K562 (cell line): Measurements from ENCODE around the gene SSH3. TPM values are rescaled to one million over a fixed set of nuclear protein-coding genes. Genes with fewer than 3 reads are reported as not detected.

ENCODE experiments used
- GATA2 ChIP-seq: sonication (generic); formaldehyde crosslinking; IDR thresholded peaks from 2 replicates; pipeline ENCODE4 v1.4.0; 2020; ENCODE audit warnings: mild to moderate bottlenecking, missing genetic modification reagents
- NFIC ChIP-seq: fragments of 450-650 bp; IDR thresholded peaks from 2 replicates; pipeline ENCODE4 v1.6.1; 2017; ENCODE audit warnings: mild to moderate bottlenecking, inconsistent platforms
- PRMT5 ChIP-seq: sonication (generic); formaldehyde crosslinking; IDR thresholded peaks from 2 replicates; pipeline ENCODE4 v1.5.0; 2020; ENCODE audit warnings: missing genetic modification reagents
- TEAD1 ChIP-seq, 2 experiments: fragments of 450-650 bp in 1 of 2; sonication (generic) in 1 of 2; formaldehyde crosslinking; IDR thresholded peaks; 2 replicates each; pipeline versions ENCODE4 v1.4.0 to v1.8.0; 2020 to 2022; ENCODE audit warnings: mild to moderate bottlenecking in 2 of 2, missing genetic modification reagents in 1 of 2
- TRIM28 ChIP-seq: fragments of 450-650 bp; IDR thresholded peaks from 2 replicates; pipeline ENCODE4 v1.6.1; 2017
- ZNF586 ChIP-seq: fragments of 450-650 bp; formaldehyde crosslinking; conservative IDR thresholded peaks from 2 replicates; pipeline ENCODE4 v1.4.0; 2020; ENCODE audit warnings: mild to moderate bottlenecking, moderate library complexity
- ZNF644 ChIP-seq: fragments of 200-800 bp; sonication (Bioruptor generic); IDR thresholded peaks from 2 replicates; pipeline ENCODE4 v1.6.1; 2016; ENCODE audit warnings: low read depth, missing genetic modification characterization, missing compliant biosample characterization
- polyA plus RNA-seq, 8 experiments: library from polyadenylated mRNA; depleted of rRNA in 4 of 8; stranded (reverse) in 5 of 8; unstranded in 3 of 8; fragments of >200 nt; fragmentation: Nextera tagmentation in 2 of 8; fragmentation: Illumina TruSeq in 1 of 8; extraction: Ambion mirVana in 2 of 8; extraction: Trizol in 1 of 8; gene quantifications; 2 replicates each; pipeline versions ENCODE4 v1.2.1 to v1.2.3, GENCODE V29; 2011 to 2014; ENCODE audit warnings: inconsistent platforms in 1 of 8, missing spikeins in 1 of 8
- total RNA-seq, 7 experiments: library from RNA; depleted of rRNA in 6 of 7; stranded (reverse); fragments of >200 nt in 6 of 7; fragmentation: Illumina TruSeq in 2 of 7; extraction: Trizol in 2 of 7; gene quantifications; 2 replicates each; pipeline versions ENCODE4 v1.2.1 to v1.2.3, GENCODE V29; 2011 to 2021; ENCODE audit warnings: low replicate concordance in 1 of 7
- TF ChIP-seq, protein P1 (sequence below): fragments of 450-650 bp; IDR thresholded peaks from 2 replicates; pipeline ENCODE4 v1.6.1; 2016; ENCODE audit warnings: mild to moderate bottlenecking, moderate library complexity
- TF ChIP-seq, protein P2 (sequence below): fragments of 250-450 bp; sonication (Bioruptor Pico); IDR thresholded peaks from 2 replicates; pipeline ENCODE4 v1.4.0; 2020; ENCODE audit warnings: mild to moderate bottlenecking, moderate library complexity

SSH3 gene
- total and polyA plus RNA-seq, 9 of the 15 experiments (the other 6 are each of a cell fraction or from before 2014, with no cell fraction given) = 0.07 to 1.0 (median 0.24) TPM; not detected in 3

GRCh38 chr11:67288198-67288451 is 15.2 kb upstream of the SSH3 start (continued):
- TF ChIP-seq, protein P1, sequence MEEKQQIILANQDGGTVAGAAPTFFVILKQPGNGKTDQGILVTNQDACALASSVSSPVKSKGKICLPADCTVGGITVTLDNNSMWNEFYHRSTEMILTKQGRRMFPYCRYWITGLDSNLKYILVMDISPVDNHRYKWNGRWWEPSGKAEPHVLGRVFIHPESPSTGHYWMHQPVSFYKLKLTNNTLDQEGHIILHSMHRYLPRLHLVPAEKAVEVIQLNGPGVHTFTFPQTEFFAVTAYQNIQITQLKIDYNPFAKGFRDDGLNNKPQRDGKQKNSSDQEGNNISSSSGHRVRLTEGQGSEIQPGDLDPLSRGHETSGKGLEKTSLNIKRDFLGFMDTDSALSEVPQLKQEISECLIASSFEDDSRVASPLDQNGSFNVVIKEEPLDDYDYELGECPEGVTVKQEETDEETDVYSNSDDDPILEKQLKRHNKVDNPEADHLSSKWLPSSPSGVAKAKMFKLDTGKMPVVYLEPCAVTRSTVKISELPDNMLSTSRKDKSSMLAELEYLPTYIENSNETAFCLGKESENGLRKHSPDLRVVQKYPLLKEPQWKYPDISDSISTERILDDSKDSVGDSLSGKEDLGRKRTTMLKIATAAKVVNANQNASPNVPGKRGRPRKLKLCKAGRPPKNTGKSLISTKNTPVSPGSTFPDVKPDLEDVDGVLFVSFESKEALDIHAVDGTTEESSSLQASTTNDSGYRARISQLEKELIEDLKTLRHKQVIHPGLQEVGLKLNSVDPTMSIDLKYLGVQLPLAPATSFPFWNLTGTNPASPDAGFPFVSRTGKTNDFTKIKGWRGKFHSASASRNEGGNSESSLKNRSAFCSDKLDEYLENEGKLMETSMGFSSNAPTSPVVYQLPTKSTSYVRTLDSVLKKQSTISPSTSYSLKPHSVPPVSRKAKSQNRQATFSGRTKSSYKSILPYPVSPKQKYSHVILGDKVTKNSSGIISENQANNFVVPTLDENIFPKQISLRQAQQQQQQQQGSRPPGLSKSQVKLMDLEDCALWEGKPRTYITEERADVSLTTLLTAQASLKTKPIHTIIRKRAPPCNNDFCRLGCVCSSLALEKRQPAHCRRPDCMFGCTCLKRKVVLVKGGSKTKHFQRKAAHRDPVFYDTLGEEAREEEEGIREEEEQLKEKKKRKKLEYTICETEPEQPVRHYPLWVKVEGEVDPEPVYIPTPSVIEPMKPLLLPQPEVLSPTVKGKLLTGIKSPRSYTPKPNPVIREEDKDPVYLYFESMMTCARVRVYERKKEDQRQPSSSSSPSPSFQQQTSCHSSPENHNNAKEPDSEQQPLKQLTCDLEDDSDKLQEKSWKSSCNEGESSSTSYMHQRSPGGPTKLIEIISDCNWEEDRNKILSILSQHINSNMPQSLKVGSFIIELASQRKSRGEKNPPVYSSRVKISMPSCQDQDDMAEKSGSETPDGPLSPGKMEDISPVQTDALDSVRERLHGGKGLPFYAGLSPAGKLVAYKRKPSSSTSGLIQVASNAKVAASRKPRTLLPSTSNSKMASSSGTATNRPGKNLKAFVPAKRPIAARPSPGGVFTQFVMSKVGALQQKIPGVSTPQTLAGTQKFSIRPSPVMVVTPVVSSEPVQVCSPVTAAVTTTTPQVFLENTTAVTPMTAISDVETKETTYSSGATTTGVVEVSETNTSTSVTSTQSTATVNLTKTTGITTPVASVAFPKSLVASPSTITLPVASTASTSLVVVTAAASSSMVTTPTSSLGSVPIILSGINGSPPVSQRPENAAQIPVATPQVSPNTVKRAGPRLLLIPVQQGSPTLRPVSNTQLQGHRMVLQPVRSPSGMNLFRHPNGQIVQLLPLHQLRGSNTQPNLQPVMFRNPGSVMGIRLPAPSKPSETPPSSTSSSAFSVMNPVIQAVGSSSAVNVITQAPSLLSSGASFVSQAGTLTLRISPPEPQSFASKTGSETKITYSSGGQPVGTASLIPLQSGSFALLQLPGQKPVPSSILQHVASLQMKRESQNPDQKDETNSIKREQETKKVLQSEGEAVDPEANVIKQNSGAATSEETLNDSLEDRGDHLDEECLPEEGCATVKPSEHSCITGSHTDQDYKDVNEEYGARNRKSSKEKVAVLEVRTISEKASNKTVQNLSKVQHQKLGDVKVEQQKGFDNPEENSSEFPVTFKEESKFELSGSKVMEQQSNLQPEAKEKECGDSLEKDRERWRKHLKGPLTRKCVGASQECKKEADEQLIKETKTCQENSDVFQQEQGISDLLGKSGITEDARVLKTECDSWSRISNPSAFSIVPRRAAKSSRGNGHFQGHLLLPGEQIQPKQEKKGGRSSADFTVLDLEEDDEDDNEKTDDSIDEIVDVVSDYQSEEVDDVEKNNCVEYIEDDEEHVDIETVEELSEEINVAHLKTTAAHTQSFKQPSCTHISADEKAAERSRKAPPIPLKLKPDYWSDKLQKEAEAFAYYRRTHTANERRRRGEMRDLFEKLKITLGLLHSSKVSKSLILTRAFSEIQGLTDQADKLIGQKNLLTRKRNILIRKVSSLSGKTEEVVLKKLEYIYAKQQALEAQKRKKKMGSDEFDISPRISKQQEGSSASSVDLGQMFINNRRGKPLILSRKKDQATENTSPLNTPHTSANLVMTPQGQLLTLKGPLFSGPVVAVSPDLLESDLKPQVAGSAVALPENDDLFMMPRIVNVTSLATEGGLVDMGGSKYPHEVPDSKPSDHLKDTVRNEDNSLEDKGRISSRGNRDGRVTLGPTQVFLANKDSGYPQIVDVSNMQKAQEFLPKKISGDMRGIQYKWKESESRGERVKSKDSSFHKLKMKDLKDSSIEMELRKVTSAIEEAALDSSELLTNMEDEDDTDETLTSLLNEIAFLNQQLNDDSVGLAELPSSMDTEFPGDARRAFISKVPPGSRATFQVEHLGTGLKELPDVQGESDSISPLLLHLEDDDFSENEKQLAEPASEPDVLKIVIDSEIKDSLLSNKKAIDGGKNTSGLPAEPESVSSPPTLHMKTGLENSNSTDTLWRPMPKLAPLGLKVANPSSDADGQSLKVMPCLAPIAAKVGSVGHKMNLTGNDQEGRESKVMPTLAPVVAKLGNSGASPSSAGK = no peak
- TF ChIP-seq, protein P2, sequence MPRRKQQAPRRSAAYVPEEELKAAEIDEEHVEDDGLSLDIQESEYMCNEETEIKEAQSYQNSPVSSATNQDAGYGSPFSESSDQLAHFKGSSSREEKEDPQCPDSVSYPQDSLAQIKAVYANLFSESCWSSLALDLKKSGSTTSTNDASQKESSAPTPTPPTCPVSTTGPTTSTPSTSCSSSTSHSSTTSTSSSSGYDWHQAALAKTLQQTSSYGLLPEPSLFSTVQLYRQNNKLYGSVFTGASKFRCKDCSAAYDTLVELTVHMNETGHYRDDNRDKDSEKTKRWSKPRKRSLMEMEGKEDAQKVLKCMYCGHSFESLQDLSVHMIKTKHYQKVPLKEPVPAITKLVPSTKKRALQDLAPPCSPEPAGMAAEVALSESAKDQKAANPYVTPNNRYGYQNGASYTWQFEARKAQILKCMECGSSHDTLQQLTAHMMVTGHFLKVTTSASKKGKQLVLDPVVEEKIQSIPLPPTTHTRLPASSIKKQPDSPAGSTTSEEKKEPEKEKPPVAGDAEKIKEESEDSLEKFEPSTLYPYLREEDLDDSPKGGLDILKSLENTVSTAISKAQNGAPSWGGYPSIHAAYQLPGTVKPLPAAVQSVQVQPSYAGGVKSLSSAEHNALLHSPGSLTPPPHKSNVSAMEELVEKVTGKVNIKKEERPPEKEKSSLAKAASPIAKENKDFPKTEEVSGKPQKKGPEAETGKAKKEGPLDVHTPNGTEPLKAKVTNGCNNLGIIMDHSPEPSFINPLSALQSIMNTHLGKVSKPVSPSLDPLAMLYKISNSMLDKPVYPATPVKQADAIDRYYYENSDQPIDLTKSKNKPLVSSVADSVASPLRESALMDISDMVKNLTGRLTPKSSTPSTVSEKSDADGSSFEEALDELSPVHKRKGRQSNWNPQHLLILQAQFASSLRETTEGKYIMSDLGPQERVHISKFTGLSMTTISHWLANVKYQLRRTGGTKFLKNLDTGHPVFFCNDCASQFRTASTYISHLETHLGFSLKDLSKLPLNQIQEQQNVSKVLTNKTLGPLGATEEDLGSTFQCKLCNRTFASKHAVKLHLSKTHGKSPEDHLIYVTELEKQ (CRISPR knock-in tag) = no peak
- TF ChIP-seq TRIM28 = no peak
- no peak; the same call in 1 of the 2 replicates for TF ChIP-seq ZNF644 (tag)
- TF ChIP-seq TEAD1 (CRISPR knock-in tag; IDR thresholded peaks at IDR 0.05) = no peak
- no peak for TF ChIP-seq GATA2 (CRISPR knock-in tag)
- TF ChIP-seq PRMT5 (CRISPR knock-in tag) = no peak
- TF ChIP-seq ZNF586 (CRISPR knock-in tag) = no peak
- no peak for TF ChIP-seq NFIC
